H9 (cell line): ENCODE data around the gene DACH1. TPM values are rescaled to one million over a fixed set of nuclear protein-coding genes. Genes with fewer than 3 reads are reported as not detected.

Source experiments
- DNase-seq: peaks from one replicate; pipeline ENCODE4 v3.0.0-alpha.2; 2017
- H2AFZ ChIP-seq: one replicate; pipeline ENCODE4 v1.6.1; 2013; ENCODE audit warnings: mild to moderate bottlenecking, low read length, control low read depth, moderate library complexity
- H2AK5ac ChIP-seq: 2 replicates; pipeline ENCODE4 v1.6.1; 2013; ENCODE audit warnings: low read length, control low read depth, mixed read lengths; ENCODE audit not compliant: insufficient read length
- H2BK120ac ChIP-seq: one replicate; pipeline ENCODE4 v1.6.1; 2013; ENCODE audit warnings: low read depth, mild to moderate bottlenecking, low read length, control low read depth, inconsistent platforms; ENCODE audit not compliant: poor library complexity, severe bottlenecking
- H2BK12ac ChIP-seq: 2 replicates; pipeline ENCODE4 v1.6.1; 2013; ENCODE audit warnings: low read length, control low read depth, mixed read lengths, low read depth; ENCODE audit not compliant: insufficient read length
- H2BK15ac ChIP-seq: 2 replicates; pipeline ENCODE4 v1.6.1; 2013; ENCODE audit warnings: low read depth, low read length, control low read depth
- H2BK20ac ChIP-seq: one replicate; pipeline ENCODE4 v1.6.1; 2013; ENCODE audit warnings: low read depth, mild to moderate bottlenecking, low read length, control low read depth, inconsistent platforms; ENCODE audit not compliant: poor library complexity, severe bottlenecking
- H2BK5ac ChIP-seq: 2 replicates; pipeline ENCODE4 v1.6.1; 2013; ENCODE audit warnings: low read length, control low read depth, mixed read lengths; ENCODE audit not compliant: insufficient read length
- H3K14ac ChIP-seq: 2 replicates; pipeline ENCODE4 v1.6.1; 2013; ENCODE audit warnings: low read length, control low read depth; ENCODE audit not compliant: insufficient read depth
- H3K18ac ChIP-seq: 2 replicates; pipeline ENCODE4 v1.6.1; 2013; ENCODE audit warnings: low read depth, mild to moderate bottlenecking, mixed read lengths, low read length, control low read depth; ENCODE audit not compliant: insufficient read length
- H3K23ac ChIP-seq: 2 replicates; pipeline ENCODE4 v1.6.1; 2013; ENCODE audit warnings: low read length, control low read depth, mixed read lengths, low read depth; ENCODE audit not compliant: insufficient read length
- H3K23me2 ChIP-seq: 2 replicates; pipeline ENCODE4 v1.6.1; 2013; ENCODE audit warnings: low read depth, mild to moderate bottlenecking, mixed read lengths, low read length, control low read depth; ENCODE audit not compliant: insufficient read length, poor library complexity, severe bottlenecking
- H3K27ac ChIP-seq: 2 replicates; pipeline ENCODE4 v1.5.1; 2013; ENCODE audit warnings: low read length, control low read depth, mixed read lengths, low read depth; ENCODE audit not compliant: insufficient read length
- H3K27me3 ChIP-seq: 2 replicates; pipeline ENCODE4 v1.6.1; 2013; ENCODE audit warnings: low read length, control low read depth, inconsistent platforms; ENCODE audit not compliant: insufficient read depth
- H3K4ac ChIP-seq: 2 replicates; pipeline ENCODE4 v1.6.1; 2013; ENCODE audit warnings: low read depth, mild to moderate bottlenecking, control low read depth, inconsistent platforms, low read length, moderate library complexity
- H3K4me1 ChIP-seq: 2 replicates; pipeline ENCODE4 v1.6.1; 2013; ENCODE audit warnings: low read length, control low read depth, inconsistent platforms; ENCODE audit not compliant: insufficient read depth
- H3K4me2 ChIP-seq: 2 replicates; pipeline ENCODE4 v1.6.1; 2013; ENCODE audit warnings: low read length, control low read depth, mixed read lengths; ENCODE audit not compliant: insufficient read length, insufficient read depth
- H3K56ac ChIP-seq: 2 replicates; pipeline ENCODE4 v1.6.1; 2013; ENCODE audit warnings: low read depth, mild to moderate bottlenecking, mixed read lengths, low read length, control low read depth; ENCODE audit not compliant: insufficient read length
- H3K79me1 ChIP-seq: 2 replicates; pipeline ENCODE4 v1.6.1; 2013; ENCODE audit warnings: low read depth, mild to moderate bottlenecking, moderate library complexity, low read length, control low read depth, inconsistent platforms; ENCODE audit not compliant: insufficient read depth, poor library complexity, severe bottlenecking
- H3K79me2 ChIP-seq: 2 replicates; pipeline ENCODE4 v1.6.1; 2013; ENCODE audit warnings: low read length, control low read depth, inconsistent platforms; ENCODE audit not compliant: insufficient read depth
- H3K9ac ChIP-seq: 2 replicates; pipeline ENCODE4 v1.6.1; 2013; ENCODE audit warnings: low read length, control low read depth, mixed read lengths; ENCODE audit not compliant: insufficient read length; ENCODE audit errors: extremely low read depth
- H3K9me3 ChIP-seq: one replicate; pipeline ENCODE4 v1.6.1; 2013; ENCODE audit warnings: low read depth, low read length, inconsistent platforms; ENCODE audit not compliant: control insufficient read depth
- H3T11ph ChIP-seq: one replicate; pipeline ENCODE4 v1.6.1; 2013; ENCODE audit warnings: mild to moderate bottlenecking, low read length, control low read depth, inconsistent platforms
- H4K20me1 ChIP-seq: one replicate; pipeline ENCODE4 v1.6.1; 2013; ENCODE audit not compliant: control insufficient read depth, insufficient read length, insufficient read depth
- H4K5ac ChIP-seq: 2 replicates; pipeline ENCODE4 v1.6.1; 2013; ENCODE audit warnings: low read depth, mild to moderate bottlenecking, mixed read lengths, low read length, control low read depth; ENCODE audit not compliant: insufficient read length
- H4K8ac ChIP-seq: replicated peaks from 2 replicates; pipeline ENCODE4 v1.6.1; 2013; ENCODE audit warnings: low read length, control low read depth, mixed read lengths, low read depth; ENCODE audit not compliant: insufficient read length
- H4K91ac ChIP-seq: 2 replicates; pipeline ENCODE4 v1.6.1; 2013; ENCODE audit warnings: low read depth, mild to moderate bottlenecking, moderate library complexity, mixed read lengths, low read length, control low read depth; ENCODE audit not compliant: insufficient read length
- H3K27ac Mint-ChIP-seq, 3 experiments: 2 replicates in 2 of 3; 3 replicates in 1 of 3; pipeline ENCODE4 v1.8.0; 2020 to 2021; ENCODE audit warnings: mixed read lengths in 3 of 3, mild to moderate bottlenecking in 1 of 3, moderate library complexity in 1 of 3
- H3K27me3 Mint-ChIP-seq: 2 replicates; pipeline ENCODE4 v1.8.0; 2021; ENCODE audit warnings: low read depth, mild to moderate bottlenecking, moderate library complexity, mixed read lengths
- H3K36me3 Mint-ChIP-seq, 3 experiments: 2 replicates in 2 of 3; 3 replicates in 1 of 3; pipeline ENCODE4 v1.8.0; 2020 to 2021; ENCODE audit warnings: low read depth in 3 of 3, mixed read lengths in 3 of 3; ENCODE audit not compliant: insufficient read depth in 1 of 3
- H3K4me1 Mint-ChIP-seq, 2 experiments: 2 replicates each; pipeline ENCODE4 v1.8.0; 2020; ENCODE audit warnings: mixed read lengths in 2 of 2
- H3K4me3 Mint-ChIP-seq, 2 experiments: 2 replicates in 1 of 2; 3 replicates in 1 of 2; pipeline ENCODE4 v1.8.0; 2020 to 2021; ENCODE audit warnings: mild to moderate bottlenecking in 2 of 2, mixed read lengths in 2 of 2, moderate library complexity in 1 of 2
- H3K9me3 Mint-ChIP-seq, 2 experiments: 2 replicates in 1 of 2; 3 replicates in 1 of 2; pipeline ENCODE4 v1.8.0; 2020; ENCODE audit warnings: mild to moderate bottlenecking in 2 of 2, mixed read lengths in 2 of 2, moderate library complexity in 1 of 2
- WGBS: extraction: QIAGEN DNeasy Blood & Tissue Kit; methylation state at CpG from one replicate; pipeline ENCODE4 v1.1.7; 2013; ENCODE audit warnings: missing lambda C conversion rate, low lambda C conversion rate, mixed read lengths; ENCODE audit not compliant: insufficient read length; ENCODE audit errors: extremely low coverage; 5-methylcytosine and 5-hydroxymethylcytosine counted together
- total RNA-seq: library from RNA; stranded (reverse); gene quantifications from 2 replicates; pipeline ENCODE4 v1.2.1, GENCODE V29; 2021
- TF ChIP-seq, protein P1 (sequence below): fragments of 200-600 bp; sonication (generic); conservative IDR thresholded peaks from 3 replicates; pipeline ENCODE4 v1.8.0; 2021; ENCODE audit warnings: antibody characterized with exemption, mild to moderate bottlenecking

The DACH1 gene
- total RNA-seq, 1 experiment from 2014 or later = not detected

DNA sequence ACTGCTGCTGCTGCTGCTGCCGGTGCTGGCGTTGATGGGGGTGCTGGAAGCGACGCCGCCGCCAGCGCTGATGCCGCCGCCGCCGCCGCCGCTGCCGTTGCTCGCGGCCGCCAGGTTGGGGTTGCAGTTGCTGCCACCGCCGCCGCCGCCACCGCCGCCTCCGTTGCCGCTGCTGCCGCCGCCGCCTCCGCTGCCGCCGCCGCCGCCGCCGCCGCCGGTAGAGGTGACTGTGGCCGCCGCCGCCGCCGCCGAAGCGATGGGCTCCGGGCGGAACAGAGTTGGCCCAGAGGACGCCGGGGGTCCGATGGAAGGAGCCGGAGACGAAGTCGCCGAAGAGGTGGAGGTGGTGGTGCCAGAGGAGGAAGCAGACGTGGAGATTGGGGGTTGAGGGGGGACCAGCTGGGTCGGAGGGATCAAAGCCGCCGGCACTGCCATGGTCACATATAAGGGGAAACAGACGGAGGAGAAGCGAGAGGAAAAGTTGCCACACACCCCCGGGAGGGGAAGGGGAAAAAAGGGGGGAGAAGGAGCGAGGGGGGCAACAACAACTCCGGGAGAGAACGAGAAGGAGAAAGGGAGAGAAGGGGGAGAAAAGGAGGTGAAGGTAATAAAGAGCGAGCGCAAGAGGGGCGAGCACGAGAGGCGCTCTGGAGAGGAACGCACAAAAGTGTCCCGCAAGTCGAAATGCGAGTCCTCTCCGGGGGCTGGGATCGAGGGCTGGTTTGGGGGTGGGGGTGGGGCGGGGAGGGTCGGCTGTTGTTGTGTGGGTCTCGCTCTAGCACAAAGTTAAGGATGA is 471 bp downstream of the DACH1 start:
- H3K4me2 ChIP-seq = peak overlapping the region; percentile 96
- H2BK5ac ChIP-seq = no peak overlapping the region
- H3K23me2 ChIP-seq = peaks cover 37% of the 10 kb centered on the region
- no peak overlapping the region for H3K18ac ChIP-seq
- H2BK12ac ChIP-seq = no peak overlapping the region
- H2AK5ac ChIP-seq = no peak overlapping the region
- H3K36me3 Mint-ChIP-seq = no peaks in the 10 kb centered on the region
- H3K9me3 ChIP-seq = no peaks in the 10 kb centered on the region
- no peak overlapping the region; the same call in 1 of the 2 replicates for H3K14ac ChIP-seq
- no peaks in the 10 kb centered on the region for H3K9me3 Mint-ChIP-seq
- H2BK120ac ChIP-seq = no peak overlapping the region
- H3K79me1 ChIP-seq = no peaks in the 10 kb centered on the region
- H3K23ac ChIP-seq = no peak overlapping the region
- DNase-seq = peak; percentile 38
- no peak overlapping the region for H3K27ac Mint-ChIP-seq
- no peaks in the 10 kb centered on the region; the same call in 1 of the 2 replicates for H3K4me1 ChIP-seq
- H3K4ac ChIP-seq = no peak overlapping the region
- H2BK20ac ChIP-seq = no peak overlapping the region
- no peak overlapping the region for H3K56ac ChIP-seq
- H4K5ac ChIP-seq = no peak overlapping the region
- peak overlapping the region; percentile 85 to 97 for H3K4me3 Mint-ChIP-seq
- H2BK15ac ChIP-seq = no peak overlapping the region
- H2AFZ ChIP-seq = no peak overlapping the region
- peaks cover 97% of the 10 kb centered on the region for H3K27me3 Mint-ChIP-seq
- no CpG with 5 or more reads among the region's 77 CpGs for WGBS
- peaks cover 24% of the 10 kb centered on the region; the same call in 1 of the 2 replicates for H3K27me3 ChIP-seq
- H3K9ac ChIP-seq = no peak overlapping the region
- no peak overlapping the region for H4K91ac ChIP-seq
- TF ChIP-seq, protein P1, sequence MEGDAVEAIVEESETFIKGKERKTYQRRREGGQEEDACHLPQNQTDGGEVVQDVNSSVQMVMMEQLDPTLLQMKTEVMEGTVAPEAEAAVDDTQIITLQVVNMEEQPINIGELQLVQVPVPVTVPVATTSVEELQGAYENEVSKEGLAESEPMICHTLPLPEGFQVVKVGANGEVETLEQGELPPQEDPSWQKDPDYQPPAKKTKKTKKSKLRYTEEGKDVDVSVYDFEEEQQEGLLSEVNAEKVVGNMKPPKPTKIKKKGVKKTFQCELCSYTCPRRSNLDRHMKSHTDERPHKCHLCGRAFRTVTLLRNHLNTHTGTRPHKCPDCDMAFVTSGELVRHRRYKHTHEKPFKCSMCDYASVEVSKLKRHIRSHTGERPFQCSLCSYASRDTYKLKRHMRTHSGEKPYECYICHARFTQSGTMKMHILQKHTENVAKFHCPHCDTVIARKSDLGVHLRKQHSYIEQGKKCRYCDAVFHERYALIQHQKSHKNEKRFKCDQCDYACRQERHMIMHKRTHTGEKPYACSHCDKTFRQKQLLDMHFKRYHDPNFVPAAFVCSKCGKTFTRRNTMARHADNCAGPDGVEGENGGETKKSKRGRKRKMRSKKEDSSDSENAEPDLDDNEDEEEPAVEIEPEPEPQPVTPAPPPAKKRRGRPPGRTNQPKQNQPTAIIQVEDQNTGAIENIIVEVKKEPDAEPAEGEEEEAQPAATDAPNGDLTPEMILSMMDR = no peak
- no peak overlapping the region for H3T11ph ChIP-seq
- peaks cover 30 to 45% of the 10 kb centered on the region in 2 experiments for H3K4me1 Mint-ChIP-seq
- no peak overlapping the region for H3K27ac ChIP-seq
- no peaks in the 10 kb centered on the region for H3K79me2 ChIP-seq
- H4K20me1 ChIP-seq = no peaks in the 10 kb centered on the region
- H4K8ac ChIP-seq = no peak overlapping the region
